GM18951 (cell line): Measurements from ENCODE around the gene C2CD4D.
"Not testable (repeated sequence)": the region's sequence is repeated elsewhere in the genome, so short reads cannot be mapped to it uniquely, and the experiment has no call there.

Source experiments
- POLR2A ChIP-seq: IDR thresholded peaks from 4 replicates; pipeline ENCODE4 v1.6.1; 2011; ENCODE audit warnings: mild to moderate bottlenecking; ENCODE audit not compliant: insufficient read length, insufficient read depth; ENCODE audit errors: extremely low read depth
- in situ Hi-C: fragments of 300-500 bp; cut with MboI; formaldehyde crosslinking; loops from one replicate; pipeline ENCODE4 v1.12.0; 2022; ENCODE audit warnings: low sequenced_read_pairs, mixed read lengths, inconsistent platforms; ENCODE audit not compliant: unreplicated experiment

C2CD4D gene

DNA sequence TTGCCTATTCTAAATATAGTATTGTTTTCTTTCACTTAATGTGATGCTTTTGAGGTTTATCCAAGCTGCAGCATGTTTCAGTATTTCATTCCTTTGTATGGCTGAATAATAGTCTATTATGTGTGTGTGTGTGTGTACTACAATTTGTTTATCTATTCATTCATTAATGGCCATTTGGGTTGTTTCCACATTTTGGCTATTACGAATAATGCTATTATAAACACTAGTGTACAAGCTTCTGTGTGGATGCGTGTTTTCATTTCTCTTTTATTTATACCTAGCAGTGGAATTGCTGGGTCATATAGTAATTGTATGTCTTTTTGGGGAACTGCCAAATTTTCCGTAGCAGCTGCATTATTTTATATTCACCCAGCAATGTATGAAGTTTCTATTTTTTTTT is 28.9 kb upstream of the C2CD4D start:
- in situ Hi-C loops, result no loop called here
- TF ChIP-seq POLR2A, result no peak

DNA sequence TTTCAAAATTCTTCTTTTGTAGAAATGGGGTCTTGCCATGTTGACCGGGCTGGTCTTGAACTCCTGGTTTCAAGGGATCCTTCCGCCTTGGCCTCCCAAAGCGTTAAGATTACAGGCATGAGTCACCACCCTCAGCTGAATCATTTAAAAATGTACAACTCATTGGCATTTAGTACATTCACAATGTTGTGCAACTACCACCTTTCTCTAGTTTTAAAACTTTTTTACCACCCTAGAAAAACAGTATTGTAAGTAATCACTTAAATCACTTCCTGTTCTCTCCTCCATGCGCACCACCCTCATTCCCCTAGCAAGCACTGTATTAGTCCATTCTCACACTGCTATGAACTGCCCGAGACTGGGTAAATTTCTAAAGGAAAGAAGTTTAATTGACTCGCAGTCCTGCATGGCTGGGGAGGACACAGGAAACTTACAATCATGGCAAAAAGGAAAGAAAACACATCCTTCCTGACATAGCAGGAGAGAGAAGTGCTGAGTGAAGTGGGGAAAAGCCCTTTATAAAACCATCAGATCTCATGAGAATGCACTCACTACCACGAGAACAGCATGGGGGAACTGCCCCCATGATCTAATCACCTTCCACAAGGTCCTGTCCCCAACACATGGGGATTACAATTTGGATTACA is 28.3 kb upstream of the C2CD4D start:
- in situ Hi-C loops, result no loop called here

DNA sequence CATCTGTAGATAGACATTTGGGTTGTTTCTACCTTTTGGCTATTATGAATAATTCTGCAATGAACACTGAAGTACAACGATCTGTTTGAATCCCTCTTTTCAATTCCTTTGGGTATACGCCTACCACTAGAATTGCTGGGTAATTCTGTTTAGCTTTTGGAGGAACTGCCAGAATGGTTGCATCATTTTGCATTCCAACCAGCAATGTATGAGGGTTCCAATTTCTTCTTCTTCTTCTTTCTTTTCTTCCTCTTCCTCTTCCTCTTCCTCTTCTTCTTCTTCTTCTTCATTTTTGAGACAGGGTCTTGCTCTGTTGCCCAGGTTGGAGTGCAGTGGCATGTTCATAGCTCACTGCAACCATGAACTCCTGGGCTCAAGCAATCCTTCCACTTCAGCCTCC is 27.7 kb upstream of the C2CD4D start:
- in situ Hi-C loops, result no loop called here

More for the DNA sequence above, 28.3 kb upstream of the C2CD4D start:
- TF ChIP-seq POLR2A, result no peak

DNA sequence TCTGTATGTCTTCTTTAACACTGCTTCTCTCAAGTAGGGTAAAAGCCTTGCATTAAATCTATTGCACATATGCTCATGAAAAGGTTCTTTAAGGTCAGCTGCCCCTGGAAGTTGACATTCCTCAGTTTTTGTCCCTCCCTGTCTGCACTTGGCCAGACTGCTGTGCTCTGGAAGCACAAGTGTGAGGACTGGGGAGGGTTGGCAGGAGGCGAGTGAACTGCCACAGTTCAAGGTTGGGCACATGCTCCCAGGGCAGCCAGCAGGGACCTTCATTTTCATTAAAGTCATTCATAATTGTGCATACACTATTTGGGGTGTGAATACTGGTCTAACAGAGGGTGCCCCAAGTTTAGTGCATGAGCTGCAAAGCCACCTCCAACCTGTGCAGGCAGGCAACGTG is 24.8 kb upstream of the C2CD4D start:
- no peak for TF ChIP-seq POLR2A
- in situ Hi-C loops, result no loop called here

More for the DNA sequence above, 27.7 kb upstream of the C2CD4D start:
- TF ChIP-seq POLR2A, result no peak

DNA sequence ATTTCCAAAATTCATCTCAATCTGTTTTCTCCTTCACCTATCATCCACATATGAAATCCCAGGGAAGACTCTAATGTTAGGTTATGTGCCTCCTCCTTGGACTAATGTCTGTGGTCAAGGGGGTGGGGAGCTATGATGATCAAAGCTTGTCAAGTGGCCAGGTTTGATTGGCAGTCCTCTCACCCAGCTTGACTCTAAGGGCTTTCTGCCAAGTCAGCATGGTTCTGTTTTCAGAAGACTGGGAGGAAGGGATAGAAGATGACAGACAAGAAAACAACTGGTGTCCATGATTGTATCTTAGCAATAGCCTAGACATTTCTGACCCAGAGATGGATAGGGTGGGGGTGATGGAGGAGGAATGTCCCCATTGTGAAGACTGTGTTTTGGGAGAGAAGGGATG is 23.0 kb upstream of the C2CD4D start:
- no peak for TF ChIP-seq POLR2A
- in situ Hi-C loops, result no loop called here

DNA sequence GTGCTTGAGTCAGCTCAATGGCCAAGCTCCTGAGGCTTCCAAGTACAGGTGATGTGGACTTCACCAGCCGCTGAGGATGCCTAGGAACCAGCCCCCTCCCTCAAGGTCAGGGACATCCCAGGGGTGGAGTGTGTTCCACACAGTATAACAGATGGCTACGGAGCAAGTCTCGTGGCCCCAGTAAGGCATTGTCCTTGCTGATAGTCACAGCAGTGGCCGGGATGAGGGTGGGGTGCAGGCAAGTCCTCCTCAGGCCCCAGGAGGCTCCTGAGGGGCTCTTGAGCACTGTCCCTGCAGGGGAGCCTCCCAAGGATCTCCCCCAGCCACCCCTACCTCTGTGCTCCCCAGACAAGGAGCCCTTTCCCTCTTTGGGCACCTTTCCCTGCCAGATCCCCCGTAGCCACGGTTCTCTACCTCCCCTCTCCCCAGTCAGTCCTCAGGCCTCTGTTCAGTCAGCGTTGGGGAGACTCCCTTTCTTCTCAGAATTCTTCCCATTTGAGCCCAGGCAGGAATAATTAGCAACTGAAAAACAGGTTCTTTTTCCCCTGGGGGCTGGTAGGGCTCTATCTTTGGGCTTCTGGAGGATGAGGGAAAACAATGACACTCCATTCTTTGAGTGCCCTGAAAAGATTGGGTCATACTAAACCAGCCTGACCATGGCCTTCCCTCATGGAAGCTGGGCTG is 21.0 kb upstream of the C2CD4D start:
- TF ChIP-seq POLR2A, result no peak
- in situ Hi-C loops, result no loop called here

DNA sequence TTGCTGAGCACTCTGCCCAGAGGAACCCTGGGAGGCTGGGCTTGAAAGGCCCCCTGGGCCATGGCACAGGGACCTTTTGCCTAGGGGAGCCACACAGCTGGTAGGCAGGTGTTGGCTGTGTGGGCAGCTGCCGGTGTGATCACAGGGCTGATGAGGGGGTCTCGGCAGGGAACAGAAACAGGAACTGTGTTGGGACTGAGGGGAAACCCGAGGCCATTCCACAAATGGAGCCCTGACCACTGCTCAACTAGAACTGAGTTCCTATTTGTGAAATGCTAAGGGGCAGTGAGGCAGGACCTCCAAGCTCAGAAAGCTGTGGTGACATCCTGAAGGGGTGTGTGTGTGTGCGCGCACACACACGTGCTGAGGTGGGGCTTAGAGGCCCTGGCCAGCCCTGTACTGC is 20.3 kb upstream of the C2CD4D start:
- TF ChIP-seq POLR2A, result no peak
- in situ Hi-C loops, result no loop called here

DNA sequence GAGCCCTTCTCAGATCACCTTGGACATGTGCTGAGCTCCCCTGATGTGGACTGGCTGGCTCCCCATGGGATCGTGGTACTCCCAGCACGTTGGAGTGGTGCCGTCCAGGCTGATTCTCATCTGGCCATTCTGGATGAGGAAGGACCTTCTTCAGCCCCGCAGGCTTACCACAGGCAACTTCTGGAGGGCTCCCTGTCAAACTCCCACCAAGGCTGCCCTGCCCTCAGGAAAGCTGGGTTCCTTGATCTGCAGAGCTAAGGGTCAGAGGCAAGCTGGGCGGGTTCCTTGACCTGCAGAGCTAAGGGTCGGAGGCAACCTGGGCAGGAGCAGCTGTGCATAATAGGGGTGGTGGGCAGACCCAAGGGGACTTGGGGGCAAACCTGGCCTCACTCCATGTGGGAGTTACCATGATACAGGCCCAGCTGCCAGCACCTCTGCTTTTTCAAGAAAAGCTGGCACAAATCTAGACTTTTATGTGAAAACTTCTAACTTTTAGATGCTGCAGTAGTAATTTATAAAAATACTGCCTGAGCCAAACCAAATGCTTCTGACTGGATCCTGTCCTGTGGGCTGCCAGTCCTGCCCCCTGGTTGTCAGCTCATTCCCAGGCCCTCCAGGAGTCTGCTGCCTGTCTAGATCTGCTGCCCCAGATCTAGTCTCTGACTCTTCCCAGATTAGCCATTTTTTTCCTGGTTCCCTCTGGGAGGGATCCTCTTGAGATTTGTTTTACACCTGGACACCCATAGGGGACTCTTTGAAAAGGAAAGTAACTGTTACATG is 19.5 kb upstream of the C2CD4D start:
- in situ Hi-C loops, result no loop called here
- TF ChIP-seq POLR2A, result no peak

DNA sequence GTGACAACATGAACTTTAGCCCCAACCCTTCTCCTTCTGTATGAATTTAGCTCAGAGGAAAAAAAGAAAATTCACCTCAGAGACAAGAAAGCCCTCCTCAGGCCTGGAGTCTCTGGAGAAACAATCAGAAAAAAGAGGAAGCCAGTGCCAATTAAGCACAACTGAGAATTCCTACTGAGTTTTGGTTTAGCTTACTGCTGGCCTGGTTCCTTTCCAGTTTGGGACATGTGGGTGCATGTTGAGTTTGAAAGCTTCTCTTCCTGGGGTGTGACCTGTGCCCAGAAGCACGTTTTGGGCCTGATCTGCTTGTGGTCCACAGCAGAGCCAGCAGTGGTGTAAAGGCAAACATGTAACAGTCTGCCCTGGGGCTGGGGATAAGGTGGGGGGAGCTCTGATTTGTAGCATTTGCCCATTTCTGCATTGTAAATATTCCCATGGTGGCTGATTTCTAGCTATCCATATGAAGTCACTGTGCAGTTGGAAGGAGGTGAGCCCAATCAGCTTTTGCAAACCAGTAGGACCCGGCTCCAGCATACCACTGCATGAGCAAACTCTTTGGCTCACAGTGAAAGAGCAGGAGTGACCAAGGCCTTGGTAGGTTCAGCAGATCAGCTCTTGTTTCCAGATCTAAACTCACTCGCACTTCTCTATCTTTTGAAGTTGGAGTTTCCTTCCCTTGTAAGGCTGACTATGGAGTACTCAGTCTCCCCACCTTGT is 18.6 kb upstream of the C2CD4D start:
- in situ Hi-C loops, result no loop called here

DNA sequence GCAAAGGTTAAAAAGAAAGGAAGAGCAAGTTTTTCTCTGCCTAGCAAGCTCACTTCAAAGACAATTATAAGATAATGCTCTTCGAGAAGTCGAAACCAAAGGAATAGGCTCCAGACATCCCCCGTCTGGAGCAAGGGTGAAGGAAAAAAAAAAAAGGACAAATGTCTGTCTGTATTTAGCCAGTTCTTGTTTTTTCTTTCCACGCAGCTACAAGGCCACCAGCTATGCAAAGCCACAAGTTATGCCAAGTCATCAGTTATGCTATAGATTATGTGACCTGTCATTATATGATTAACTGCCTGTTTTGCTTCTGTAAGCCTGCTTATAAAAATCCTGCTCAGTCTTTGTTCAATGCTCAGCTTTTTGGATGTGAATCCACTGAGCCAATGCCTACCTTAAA is 16.3 kb upstream of the C2CD4D start:
- no peak for TF ChIP-seq POLR2A
- in situ Hi-C loops, result no loop called here

More for the DNA sequence above, 18.6 kb upstream of the C2CD4D start:
- TF ChIP-seq POLR2A, result no peak

DNA sequence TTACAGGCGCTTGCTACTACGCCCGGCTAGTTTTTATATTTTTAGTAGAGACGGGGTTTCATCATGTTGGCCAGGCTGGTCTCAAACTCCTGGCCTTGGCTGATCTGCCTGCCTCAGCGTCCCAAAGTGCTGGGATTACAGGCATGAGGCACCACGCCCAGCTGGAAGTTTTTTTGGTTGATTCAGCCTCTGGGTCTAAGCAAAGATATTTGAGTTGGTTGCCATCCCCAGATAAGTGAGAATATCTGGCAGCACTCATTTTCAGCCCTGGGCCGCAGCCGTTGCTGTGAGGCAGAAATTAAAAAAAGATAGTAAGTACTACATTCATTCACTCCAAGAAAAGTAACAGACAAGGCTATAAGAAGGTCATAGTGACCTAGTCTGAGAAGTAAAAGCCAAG is 15.9 kb upstream of the C2CD4D start:
- in situ Hi-C loops, result not testable (repeated sequence)

DNA sequence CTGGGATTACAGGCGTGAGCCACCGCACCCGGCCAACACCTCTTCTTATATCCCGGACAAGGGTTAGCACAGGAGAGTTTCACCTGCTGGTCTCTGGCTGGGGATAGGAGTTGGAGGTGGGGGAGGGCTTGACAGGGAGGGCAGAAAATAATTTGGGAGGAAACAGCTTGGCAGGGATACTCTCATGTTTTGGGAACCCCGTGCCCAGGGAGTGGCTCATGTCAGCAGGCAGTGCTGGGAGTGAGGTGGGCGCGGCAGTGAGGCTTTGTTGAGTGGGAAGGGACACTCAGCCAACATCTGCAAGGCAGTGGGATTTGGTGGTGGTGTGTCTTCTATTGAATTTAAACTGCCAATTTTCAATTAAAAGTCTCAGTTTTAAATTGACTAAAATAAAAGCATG is 15.0 kb upstream of the C2CD4D start:
- TF ChIP-seq POLR2A, result no peak
- in situ Hi-C loops, result no loop called here

DNA sequence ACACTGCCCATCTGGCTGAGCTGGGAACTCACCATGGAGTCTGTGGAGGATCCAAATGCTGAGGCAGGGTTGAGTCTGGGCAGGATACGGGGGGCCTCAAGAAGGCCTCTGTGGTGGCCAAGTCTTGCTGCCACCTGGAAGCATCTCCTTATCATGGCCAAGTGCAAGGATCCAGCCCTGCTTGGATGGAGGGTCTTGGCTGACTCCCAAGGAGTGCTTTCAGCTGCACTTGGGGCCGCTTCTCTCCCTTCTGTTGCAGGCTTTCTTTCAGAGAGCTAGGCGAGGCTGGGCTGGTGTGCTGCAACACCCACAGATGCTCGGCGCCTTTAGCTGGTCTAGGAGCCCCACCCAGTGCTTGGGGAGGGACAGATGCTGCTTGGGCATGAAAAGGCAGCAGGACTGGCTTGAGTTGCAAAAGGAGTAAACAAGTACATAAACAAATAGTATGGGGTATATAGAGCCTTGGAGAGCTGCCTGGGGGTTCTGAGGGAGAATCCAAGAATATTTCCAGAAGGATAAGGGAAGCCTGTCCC is 13.9 kb upstream of the C2CD4D start, which contains the start of gene THEM5:
Gene THEM5, minus strand, starts transcription at position 302 of the 533 bp plus-strand sequence. Its CDS starts 147 bp downstream, at position 155.
- TF ChIP-seq POLR2A, result no peak
- in situ Hi-C loops, result no loop called here
